Measurements from ENCODE around the gene NRXN3. TPM values are rescaled to one million over a fixed set of nuclear protein-coding genes. Genes with fewer than 3 reads are reported as not detected.

Gene NRXN3
- total and polyA plus RNA-seq, 2 of the 4 experiments (the other 2 are of a cell fraction): 4.8 to 25.1 TPM

- no peak overlapping the region for H2BK120ac ChIP-seq (ENCODE audit: low read depth, low read length)
- no TSS peak for BruUV-seq (replicated peaks)
- H4K5ac ChIP-seq (ENCODE audit: low read depth, low read length): no peak overlapping the region
These were observed 58.6 kb downstream of the NRXN3 start for GRCh38 chr14:78228702-78229327.

More at GRCh38 chr14:78228702-78229327, 58.6 kb downstream of the NRXN3 start:
- H4K20me1 ChIP-seq (ENCODE audit: insufficient read depth, low read length): no peaks in the 10 kb centered on the region
- no peak overlapping the region for H3K9ac ChIP-seq (ENCODE audit: low read depth, low read length)
- no peak for ATAC-seq (ENCODE audit: low read depth)
- in situ Hi-C loops (cut with MboI; ENCODE audit: low sequenced_read_pairs) (no loop called here), intact Hi-C loops (cut with micrococcal nuclease) (no loop called here), dilution Hi-C loops (cut with HindIII; ENCODE audit: low sequenced_read_pairs, unreplicated experiment) (no loop called here)
- H3K14ac ChIP-seq (replicated peaks; ENCODE audit: low read depth, low read length): no peak overlapping the region
- H2BK15ac ChIP-seq (ENCODE audit: low read depth, low read length): no peak overlapping the region
- H3K4ac ChIP-seq (ENCODE audit: low read depth, low read length): no peak overlapping the region
- no peak for DNase-seq
- H3K18ac ChIP-seq (ENCODE audit: low read depth, low read length): no peak overlapping the region
- CTCF ChIA-PET: no interaction called here
- H2BK5ac ChIP-seq (ENCODE audit: low read depth, low read length, poor library complexity, severe bottlenecking): no peak overlapping the region
- POLR2A ChIA-PET (ENCODE audit: unreplicated experiment): no interaction called here
- H3K36me3 ChIP-seq (ENCODE audit: control insufficient read depth, insufficient read depth, low read length): no peaks in the 10 kb centered on the region
- no peak overlapping the region for H3K4me3 ChIP-seq (ENCODE audit: insufficient read depth, low read depth, low read length)
- no CpG with 5 or more reads among the region's 3 CpGs for WGBS, 2 experiments (ENCODE audit: extremely low coverage in 2 of 2, insufficient read length in 1 of 2)
- H3K9me1 ChIP-seq (ENCODE audit: insufficient read depth, low read length): no peaks in the 10 kb centered on the region
- no peak overlapping the region for H2AK9ac ChIP-seq (replicated peaks; ENCODE audit: low read depth, low read length, poor library complexity)
- no peak overlapping the region for H2AK5ac ChIP-seq (ENCODE audit: low read depth, low read length)
- no peak overlapping the region for H2AFZ ChIP-seq (replicated peaks; ENCODE audit: low read length, poor library complexity)
- H3K27me3 ChIP-seq (ENCODE audit: control insufficient read depth, insufficient read depth, low read length): no peaks in the 10 kb centered on the region
- H4K91ac ChIP-seq (ENCODE audit: insufficient read depth, low read depth, low read length): no peak overlapping the region
- H3K27ac ChIP-seq (ENCODE audit: insufficient read depth, low read length): no peak overlapping the region
- no peaks in the 10 kb centered on the region for H3K4me1 ChIP-seq (ENCODE audit: control insufficient read depth, insufficient read depth, low read length)
- H2BK20ac ChIP-seq (ENCODE audit: low read depth, low read length): no peak overlapping the region
- H4K8ac ChIP-seq (ENCODE audit: low read depth in 2 of 2, low read length in 2 of 2): no peak overlapping the region
- peaks cover 16% of the 10 kb centered on the region for H3K9me3 ChIP-seq (ENCODE audit: control insufficient read depth, insufficient read depth, low read length)
- H3K56ac ChIP-seq (ENCODE audit: extremely low read depth, insufficient read depth, low read length): no peak overlapping the region
- H3K4me2 ChIP-seq (ENCODE audit: low read depth, low read length): no peak overlapping the region
- TF ChIP-seq NFE2L2 (IDR thresholded peaks at IDR 0.05; ENCODE audit: low read depth, low read length) (no peak), MAFK (IDR thresholded peaks at IDR 0.05; ENCODE audit: low read depth, low read length) (no peak), MXI1 (IDR thresholded peaks at IDR 0.05; ENCODE audit: borderline replicate concordance, low read depth, low read length) (no peak), FOS (IDR thresholded peaks at IDR 0.05; ENCODE audit: low read depth, low read length) (no peak), BHLHE40 (IDR thresholded peaks at IDR 0.05; ENCODE audit: low read depth, low read length) (no peak)
- H3K79me1 ChIP-seq (ENCODE audit: low read depth in 1 of 2, low read length in 2 of 2): no peaks in the 10 kb centered on the region
- no peak overlapping the region for H3K23ac ChIP-seq (ENCODE audit: low read depth, low read length)

Data from IMR-90 (cell line).